GM19328 (cell line): Measurements from ENCODE around the gene GRK7.
"Not testable (repeated sequence)": the region's sequence is repeated elsewhere in the genome, so short reads cannot be mapped to it uniquely, and the experiment has no call there.

Experiments used
- ATAC-seq: cut with Tn5 transposase; IDR thresholded peaks from one replicate; pipeline ENCODE4 v1.9.1; 2021; ENCODE audit warnings: mild to moderate bottlenecking, moderate library complexity; ENCODE audit not compliant: unreplicated experiment

The GRK7 gene

DNA sequence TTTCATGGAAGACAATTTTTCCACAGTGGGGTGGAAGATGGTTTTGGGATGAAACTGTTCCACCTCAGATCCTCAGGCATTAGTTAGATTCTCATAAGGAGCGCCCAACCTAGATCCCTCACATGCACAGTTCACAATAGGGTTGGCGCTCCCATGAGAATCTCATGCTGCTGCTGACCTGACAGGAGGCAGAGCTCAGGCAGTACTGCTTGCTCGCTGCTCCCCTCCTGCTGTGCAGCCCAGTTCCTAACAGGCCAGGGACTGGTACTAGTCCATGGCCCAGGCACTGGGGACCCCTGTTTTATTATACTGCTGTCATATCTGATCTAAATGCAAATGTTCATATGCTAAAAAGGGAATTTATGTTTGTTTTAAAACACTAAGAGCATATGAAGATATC lies 9.8 kb upstream of the GRK7 start:
- ATAC-seq: no peak

GRCh38 chr3:141754032-141754431 lies 9.2 kb upstream of the GRK7 start:
- no peak for ATAC-seq

DNA sequence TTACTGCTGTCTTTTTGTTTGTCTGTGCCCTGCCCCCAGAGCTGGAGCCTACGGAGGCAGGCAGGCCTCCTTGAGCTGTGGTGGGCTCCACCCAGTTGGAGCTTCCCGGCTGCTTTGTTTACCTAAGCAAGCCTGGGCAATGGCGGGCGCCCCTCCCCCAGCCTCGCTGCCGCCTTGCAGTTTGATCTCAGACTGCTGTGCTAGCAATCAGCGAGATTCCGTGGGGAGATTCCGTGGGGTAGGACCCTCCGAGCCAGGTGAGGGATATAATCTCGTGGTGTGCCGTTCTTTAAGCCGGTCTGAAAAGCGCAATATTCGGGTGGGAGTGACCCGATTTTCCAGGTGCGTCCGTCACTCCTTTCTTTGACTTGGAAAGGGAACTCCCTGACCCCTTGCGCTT lies 656 bp upstream of the GRK7 start:
- ATAC-seq: not testable (repeated sequence)

- no peak for ATAC-seq
Measured at GRCh38 chr3:141764045-141764444, 837 bp downstream of the GRK7 start.

DNA sequence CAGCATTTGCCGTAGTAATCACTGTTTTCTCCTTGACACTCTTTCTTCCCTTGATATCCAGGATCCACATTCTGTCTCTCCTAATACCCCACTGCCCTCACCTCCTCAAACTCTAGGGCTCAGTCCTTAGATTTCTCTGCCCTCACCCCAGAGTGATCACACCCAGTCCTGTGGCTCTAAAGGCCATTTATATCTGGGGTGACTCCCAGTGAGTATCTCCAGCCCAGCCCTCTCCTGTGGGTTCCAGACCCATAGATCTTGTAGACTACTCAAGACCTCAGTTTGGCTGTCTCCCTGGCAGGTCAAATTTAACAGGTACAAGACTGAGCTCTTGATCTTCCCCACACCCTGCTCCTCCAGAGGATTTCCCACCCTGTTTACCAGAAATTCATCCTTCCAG lies 1.3 kb downstream of the GRK7 start:
- no peak for ATAC-seq

DNA sequence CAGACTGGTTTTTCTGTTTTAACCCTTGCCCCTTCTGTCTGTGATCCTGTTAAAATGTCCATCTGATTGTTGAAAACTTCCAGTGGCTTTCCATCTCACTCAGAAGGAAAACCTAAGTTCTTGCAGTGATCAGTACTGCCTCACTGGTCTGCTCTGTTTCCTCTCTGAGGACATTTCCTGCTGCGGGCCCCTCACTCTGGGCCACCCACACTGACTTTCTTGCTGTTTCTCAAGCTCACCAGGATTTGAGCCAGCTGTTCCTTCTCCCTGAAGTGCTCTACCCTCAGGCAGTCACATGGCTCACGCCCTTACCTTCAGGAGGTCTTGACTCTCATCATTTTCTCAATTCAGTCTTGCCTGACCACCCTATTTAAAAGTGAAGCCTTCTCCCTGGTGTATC lies 1.8 kb downstream of the GRK7 start:
- ATAC-seq: no peak

DNA sequence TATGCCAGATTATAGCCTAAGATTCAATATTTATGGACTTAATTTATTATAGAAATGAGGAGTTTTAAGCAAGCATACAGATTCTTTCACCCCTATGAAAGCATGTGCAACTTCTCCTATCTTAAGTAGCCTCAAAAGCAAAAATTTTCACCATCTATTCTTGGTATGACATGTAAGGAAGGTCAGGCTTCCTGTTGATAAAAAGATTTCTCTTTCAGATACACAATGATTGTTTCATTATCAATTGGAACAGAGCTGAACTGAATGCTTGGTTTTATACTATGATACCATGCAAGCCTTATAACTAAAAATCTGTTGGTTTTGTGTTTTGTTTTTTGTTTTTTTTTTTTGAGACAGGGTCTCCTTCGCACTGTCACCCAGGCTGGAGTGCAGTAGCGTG lies 3.9 kb downstream of the GRK7 start:
- no peak for ATAC-seq

DNA sequence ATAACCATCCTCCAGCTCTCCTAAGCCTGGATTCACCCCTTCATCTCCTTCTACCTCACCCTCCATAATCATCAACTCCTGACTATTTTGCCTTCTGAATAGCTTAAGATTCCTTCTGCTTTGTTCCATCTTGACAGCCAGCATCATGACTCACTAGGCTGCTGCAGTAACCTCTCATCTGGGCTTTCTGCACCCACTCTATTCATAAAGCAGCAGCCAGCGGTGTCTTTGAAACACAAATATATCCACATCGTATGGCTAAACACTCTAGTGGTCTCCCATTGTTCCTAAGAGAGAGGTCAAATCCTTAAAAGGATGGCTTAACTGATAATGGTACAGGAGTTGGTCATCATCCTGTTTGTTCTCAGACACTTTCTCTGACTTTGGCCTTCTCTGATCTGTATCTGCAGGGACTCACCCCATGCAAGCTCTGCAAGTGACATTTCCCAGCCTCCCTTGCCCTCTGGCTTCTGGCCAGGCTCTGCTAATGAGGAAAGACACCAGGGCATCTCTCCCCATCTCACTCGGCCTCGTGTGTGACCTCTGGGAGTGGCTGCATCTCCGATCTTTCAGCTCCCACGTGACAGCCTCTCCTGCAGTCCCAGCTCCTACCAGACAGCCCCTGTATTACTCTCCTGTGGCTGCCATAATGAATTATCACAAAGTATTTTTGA lies 6.2 kb downstream of the GRK7 start:
- ATAC-seq: no peak

GRCh38 chr3:141773676-141774075 lies 10.5 kb downstream of the GRK7 start:
- no peak for ATAC-seq

DNA sequence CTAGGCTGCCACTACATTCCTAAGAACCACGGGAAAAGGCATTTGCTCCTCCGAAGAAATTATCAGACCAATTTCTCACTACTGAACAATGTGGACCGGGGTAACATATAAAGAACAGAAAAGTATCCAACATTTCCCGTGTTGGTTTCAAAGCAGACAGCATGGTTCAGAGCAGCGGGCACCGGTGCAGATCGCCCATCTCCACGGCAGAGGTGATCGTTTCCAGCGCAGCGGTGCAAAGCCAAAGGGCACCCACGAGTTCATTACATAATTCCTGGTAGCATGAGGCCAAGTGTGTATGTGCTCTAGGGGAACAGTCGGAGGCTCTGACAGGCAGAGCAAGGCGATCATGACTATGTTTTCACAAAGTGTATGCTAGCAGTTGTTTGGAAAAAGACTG lies 13.2 kb downstream of the GRK7 start:
- ATAC-seq: no peak

- ATAC-seq: no peak
Measured at GRCh38 chr3:141776885-141777284, 13.7 kb downstream of the GRK7 start.

- ATAC-seq: no peak
Measured at GRCh38 chr3:141777957-141778813, 15.0 kb downstream of the GRK7 start.

DNA sequence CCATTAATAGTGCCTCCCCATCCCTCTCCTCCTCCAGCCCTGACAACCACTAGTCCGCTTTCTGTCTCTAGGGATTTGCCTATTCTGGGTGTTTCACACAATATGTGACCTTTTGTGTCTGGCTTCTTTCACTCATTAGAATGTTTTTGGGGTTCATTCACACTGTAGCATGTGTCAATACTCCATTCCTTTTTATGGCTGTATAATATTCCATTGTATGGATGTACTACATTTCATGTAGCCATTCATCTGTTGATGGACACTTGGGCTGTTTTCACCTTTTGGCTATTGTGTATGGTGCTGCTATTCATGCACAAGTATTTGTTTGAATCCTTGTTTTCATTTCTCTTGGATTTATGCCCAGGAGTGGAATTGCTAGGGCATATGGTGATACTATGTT lies 16.5 kb downstream of the GRK7 start:
- ATAC-seq: no peak

- no peak for ATAC-seq
Measured at GRCh38 chr3:141782386-141782932, 19.3 kb downstream of the GRK7 start.

GRCh38 chr3:141783632-141784031 lies 20.4 kb downstream of the GRK7 start:
- ATAC-seq: no peak

DNA sequence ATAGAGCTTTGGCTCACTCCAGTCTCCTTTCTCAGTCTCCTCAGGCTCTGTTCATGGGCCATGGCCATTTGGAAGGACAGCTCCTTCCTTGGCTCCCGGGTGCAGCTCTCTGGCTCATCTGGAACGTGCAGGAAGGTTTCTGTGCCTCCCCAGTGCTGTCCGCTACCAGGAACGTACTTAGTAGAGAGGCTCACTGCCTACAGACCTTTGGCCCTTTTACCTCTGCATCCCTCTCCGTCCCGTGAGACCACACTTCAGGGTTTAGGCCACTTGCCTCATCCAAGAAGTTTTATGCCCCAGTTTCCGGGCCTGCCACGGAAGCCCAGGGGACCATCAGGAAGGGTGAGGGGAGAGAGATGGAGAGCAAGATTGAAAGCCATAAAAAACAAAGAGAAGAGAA lies 20.9 kb downstream of the GRK7 start:
- no peak for ATAC-seq

GRCh38 chr3:141784531-141784930 lies 21.3 kb downstream of the GRK7 start:
- ATAC-seq: no peak

DNA sequence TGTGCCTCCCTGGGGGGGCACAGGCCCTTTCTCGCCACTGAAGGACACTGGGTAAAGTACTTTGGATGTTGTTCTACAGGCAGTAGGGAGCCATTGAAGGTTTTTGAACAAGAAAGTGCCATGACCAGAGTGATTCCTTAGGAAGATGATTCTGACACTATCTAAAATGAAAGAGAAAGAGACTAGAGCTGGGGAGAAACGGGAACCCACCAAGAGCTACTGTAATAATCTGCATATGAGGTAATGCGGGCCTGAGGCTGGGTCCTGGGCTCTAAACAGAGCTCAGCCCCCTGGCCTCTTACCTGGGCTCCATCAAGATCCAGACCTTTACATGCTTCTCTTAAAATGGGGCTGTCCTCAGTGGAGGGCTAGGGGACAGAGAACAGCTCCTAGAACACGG lies 24.9 kb downstream of the GRK7 start:
- no peak for ATAC-seq

DNA sequence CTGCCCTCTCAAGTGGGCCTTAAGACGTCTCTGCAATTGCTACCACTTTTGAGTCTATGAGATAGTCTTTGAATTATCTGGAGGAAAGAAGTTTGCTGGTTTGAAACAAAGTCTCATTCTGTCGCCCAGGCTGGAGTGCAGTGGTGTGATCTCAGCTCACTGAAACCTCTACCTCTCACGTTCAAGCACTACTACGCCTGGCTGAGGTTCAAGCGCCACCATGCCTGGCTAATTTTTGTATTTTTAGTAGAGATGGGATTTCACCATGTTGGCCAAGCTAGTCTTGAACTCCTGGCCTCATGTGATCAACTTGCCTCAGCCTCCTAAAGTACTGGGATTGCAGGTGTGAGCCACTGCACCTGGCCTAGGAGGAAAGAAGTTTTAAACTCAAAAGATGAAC lies 25.5 kb downstream of the GRK7 start:
- not testable (repeated sequence) for ATAC-seq

DNA sequence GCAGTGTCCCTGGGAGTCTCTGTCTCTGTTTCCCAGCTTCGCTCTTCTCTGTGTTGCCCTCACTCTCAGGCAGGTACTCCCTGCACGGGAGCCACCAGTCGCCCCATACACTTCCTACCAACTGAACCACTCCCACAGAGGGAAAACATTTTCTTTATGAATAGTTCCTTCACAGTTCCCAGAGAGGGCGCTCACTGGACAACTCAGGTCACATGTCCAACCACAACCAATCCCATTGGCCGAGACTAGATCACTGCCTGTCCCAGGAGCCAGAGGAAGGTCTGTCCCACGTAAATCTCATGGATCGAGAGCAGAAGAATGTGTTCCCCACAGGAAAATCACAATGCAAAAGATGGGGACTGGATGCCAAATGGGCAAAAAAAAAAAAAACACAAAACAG lies 26.1 kb downstream of the GRK7 start:
- no peak for ATAC-seq

GRCh38 chr3:141790171-141790570 lies 27.0 kb downstream of the GRK7 start:
- no peak for ATAC-seq

GRCh38 chr3:141792495-141792894 lies 29.3 kb downstream of the GRK7 start:
- ATAC-seq: no peak
